Stimulated activated CD8-positive, alpha-beta memory T cell treated with anti-CD3 and anti-CD28 coated beads, Interleukin-15, amount 100 ng/mL, for 4 hours (primary cell): ENCODE data around the gene HDAC4.

Experiments used
- DNase-seq, 2 donors: peaks; one replicate each; pipeline ENCODE4 v3.0.0-alpha.2; 2020; ENCODE audit warnings: low read depth in 2 of 2

The HDAC4 gene

DNA sequence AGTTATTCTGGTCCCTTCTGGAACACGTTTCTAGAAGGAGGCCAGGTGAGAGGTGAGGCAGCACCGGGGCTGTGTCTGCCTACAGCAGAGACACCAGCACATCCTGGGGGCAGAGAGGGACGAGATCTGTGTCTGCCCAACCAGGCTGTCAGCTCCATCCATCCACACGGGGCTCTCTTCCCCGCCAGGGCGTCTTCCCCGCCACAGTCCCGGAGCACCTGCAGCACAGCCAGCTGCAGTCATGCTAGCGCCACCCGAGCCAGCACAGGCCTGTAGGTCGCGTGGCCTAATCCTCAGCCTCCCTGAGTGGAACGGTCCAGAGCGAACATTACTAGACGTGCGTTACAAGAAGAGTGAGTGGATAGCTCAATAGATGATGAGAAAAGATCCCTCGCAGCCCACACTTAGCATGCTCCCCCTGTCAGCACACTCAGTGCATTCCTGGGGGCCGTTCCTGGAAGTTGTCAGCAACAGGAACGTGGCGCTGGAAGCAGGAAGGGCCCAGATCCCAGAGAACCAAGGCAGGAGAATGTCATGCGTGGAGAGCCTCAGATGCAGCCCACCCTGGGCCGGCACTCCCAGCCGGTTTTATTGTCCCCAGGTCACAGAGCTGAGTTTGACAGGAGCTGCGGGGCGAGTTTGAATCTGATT lies 374.0 kb downstream of the HDAC4 start:
- no peak for DNase-seq

- no peak for DNase-seq
These were observed 374.8 kb downstream of the HDAC4 start for GRCh38 chr2:239025951-239026461.

- no peak for DNase-seq
These were observed 375.6 kb downstream of the HDAC4 start for GRCh38 chr2:239025096-239025801.

GRCh38 chr2:239024226-239024625 lies 376.6 kb downstream of the HDAC4 start:
- no peak for DNase-seq

DNA sequence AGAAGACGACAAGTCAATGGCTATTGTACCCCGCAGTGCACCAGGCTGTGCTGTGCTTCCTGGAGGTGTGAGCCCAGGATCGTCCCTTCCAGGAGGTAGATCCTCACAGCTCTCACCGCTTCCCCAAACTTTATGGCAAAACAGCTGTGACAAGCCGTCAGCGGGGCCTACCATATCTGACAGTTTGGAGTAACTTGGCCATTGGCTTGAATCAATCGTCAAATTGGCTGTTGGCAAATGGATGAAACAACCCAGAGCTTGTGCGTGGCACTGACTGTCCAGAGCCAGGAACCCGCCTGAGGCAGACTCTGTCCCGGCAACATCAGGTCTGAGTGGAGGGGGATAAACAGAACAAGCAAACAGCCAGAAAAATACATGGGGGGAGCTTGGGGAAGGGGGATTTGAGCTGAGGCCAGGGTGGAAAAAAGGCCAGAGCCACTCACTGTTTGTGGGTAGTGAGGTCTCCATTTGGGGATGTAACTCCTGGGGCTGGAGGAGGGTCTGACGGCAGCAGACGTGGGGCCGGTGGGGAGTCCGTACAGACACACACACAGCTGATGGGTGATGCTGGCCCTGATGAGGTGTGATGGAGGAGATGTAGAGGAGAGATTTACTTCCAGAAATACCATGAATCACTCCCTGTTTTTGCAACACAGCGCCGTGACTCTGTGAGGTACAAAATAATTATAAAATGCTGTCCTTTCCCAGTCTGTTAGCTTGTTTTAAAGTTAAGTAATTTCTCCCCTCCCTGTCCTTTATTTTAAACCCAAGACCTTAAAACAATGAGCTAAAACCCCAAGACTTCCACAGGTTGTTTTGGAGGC lies 378.2 kb downstream of the HDAC4 start:
- no peak for DNase-seq

DNA sequence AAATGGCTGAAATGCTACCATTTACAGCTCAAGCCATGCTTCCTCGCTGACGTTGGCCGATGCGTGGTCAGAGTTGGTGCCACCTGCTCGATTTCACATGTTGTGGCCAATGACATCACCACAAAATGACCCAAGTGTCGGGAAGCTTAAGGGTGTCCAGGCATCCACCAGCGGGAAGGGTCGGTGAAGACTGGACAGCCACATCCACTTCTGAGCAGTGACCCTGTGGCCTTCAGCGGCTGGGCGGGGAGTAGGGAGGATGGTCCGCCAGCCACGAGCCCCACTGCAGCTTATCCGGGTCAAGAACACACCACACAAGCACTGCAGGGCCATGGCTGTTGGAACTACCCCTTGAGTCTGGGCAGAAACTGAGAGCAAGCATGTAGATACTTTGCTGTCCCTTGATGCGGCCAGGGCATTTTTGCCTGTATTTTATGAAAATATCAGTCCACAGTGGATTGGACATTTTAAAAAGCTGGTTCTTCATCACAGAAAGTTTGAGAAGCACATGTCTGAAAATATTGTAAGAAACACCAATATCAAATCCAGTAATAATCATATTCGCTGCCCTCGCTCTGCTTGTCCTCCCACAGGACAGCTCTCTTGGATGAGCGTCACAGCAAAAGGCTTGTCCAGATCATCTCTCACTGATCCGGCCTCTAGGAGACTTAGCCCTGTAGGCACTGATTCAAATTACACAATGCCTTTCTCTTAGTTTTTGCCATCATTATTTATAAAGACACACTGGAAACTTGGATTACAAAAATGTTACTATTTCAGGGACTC lies 379.0 kb downstream of the HDAC4 start:
- DNase-seq = no peak

DNA sequence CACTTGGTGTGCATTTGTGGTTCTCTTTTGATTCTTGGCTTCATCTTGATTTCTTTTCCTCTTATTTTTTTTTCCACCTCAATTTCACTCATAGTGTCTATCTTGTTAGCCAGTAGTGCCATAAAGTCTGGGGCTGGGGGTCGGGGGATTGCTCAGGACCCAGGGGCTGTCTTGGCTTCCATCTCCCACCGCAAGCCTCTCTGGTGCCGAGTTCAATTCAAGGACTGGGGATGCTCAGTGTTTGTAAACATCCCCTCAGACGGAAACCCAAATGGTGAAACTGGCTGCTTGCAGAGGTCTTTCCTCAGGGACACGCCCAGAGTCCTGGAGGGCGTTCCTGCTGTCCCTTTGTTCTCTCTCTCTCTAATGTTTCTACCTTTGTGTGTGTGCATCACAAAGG lies 379.6 kb downstream of the HDAC4 start:
- DNase-seq = no peak

- no peak for DNase-seq
These were observed 380.2 kb downstream of the HDAC4 start for GRCh38 chr2:239020541-239021041.

DNA sequence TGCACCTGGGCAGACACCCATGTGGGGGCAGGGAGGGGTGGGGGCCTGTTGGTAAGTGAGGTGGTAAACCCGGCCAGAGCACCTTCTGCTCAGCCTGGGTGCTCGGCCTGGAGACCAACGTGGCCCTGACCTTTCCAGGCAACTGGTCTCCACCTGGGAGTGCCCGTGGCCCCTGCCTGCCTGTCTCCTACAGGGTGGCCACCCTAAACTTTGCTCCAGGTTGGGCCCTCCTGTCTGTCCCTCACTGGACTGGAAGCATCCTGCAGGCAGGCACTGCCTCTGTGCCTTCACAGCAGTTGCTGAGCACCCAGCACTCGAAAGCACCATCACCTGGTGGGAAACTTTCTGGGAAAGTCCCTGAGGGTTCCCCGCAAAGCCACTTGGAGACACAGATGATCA lies 381.6 kb downstream of the HDAC4 start:
- no peak for DNase-seq

- no peak for DNase-seq
These were observed 382.3 kb downstream of the HDAC4 start for GRCh38 chr2:239018271-239019182.

DNA sequence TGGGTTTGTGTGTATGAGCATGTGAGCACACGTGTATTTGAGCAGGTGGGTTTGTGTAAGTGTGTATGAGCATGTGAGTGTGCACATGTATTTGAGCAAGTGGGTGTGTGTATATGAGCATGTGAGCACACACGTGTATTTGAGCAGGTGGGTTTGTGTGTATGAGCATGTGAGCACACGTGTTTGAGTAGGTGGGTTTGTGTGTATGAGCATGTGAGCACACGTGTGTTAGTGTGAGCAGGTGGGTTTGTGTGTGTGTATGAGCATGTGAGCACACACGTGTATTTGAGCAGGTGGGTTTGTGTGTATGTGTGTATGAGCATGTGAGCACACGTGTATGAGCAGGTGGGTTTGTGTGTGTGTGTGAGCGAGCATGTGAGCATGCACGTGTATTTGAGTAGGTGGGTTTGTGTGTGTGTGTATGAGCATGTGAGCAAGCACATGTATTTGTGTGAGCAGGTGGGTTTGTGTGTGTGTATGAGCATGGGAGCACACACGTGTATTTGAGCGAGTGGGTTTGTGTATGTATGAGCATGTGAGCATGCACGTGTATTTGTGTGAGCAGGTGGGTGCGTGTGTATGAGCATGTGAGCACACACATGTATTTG lies 383.2 kb downstream of the HDAC4 start:
- DNase-seq = no peak

DNA sequence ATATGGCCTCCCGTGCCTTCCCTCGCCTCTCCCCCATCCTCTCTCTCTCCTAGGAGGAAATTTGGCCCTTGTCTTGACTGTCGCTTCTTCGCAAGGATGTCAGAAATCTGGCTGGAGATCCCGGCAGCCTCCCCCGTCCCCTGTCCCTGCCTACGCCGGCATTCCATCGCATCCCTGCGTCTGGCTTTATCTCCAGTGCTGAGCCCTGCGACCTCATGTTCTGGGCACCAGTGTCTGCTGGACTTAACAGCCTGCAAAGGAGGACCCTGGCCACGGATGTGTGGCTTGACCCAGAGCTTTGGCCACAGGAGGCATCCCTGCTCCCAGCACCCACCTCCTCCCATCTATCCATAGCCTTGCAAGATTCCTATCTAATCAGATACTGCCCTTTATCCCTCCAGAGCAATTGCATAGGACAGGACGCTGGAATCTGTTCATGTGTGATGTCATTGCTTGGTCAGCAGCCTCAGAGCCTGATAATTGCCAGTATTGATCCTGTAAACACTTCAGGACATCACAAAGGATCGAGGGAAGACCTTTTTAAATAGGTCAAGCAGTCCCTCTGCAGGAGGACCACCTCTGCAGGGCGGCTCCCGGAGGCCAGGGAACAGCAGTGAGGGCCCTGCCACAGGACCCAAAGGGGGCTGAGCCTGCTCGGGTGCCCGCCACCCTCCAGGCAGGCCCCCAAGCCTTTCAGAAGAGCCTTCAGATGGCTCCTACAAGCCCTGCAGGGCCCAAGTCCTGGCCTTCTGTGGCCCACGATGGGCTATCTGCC lies 384.7 kb downstream of the HDAC4 start:
- no peak for DNase-seq

GRCh38 chr2:239015218-239015900 lies 385.5 kb downstream of the HDAC4 start:
- DNase-seq = no peak

GRCh38 chr2:239014458-239015217 lies 386.2 kb downstream of the HDAC4 start:
- DNase-seq = no peak

DNA sequence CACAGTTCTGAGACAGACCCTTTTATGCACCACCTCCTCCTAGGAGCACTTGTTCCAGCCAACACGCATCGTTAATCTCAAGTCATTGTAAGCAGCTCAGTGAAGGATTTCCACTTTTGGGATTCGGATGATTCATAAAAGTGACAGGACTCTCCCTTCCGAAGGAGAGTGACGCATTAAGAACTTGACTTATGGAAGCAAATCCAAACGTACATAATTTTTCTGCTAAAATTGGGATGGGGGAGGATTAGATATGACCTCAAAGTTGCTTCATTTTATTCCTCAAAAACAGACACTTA lies 387.2 kb downstream of the HDAC4 start:
- no peak for DNase-seq

DNA sequence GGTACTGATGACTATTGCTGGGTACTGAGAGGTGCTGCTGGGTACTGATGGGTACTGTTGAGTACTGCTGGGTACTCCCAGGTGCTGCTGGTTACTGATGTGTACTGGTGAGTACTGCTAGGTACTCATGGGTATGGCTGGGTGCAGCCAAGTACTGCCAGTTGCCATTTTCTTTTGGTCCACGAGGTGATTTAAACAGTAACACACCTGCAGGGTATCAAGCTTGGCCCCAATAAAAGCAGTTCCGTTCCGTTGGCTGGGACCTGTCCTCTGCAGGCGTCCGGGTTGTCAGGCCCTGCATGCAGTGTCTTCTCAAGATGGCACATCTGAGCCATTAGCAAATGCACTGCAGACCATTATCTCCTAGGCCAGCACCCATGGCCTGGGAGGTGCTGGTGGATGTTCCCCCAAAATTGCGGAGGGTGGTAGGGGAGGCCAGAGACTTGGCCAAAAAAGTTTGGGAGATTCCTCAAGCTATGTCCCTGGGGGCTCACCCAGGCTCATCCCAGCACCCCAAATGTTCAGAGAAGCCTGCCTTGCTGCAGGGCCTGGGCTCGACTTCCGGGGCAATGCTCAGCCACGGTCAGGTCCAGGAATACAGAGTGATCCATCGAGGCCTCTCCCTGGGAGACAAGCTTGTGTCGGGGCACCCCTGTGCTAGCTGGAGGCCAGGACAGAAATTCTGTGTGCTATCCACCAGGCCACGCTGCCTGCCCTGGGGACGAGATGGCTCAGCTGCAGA lies 387.7 kb downstream of the HDAC4 start:
- DNase-seq = no peak

- no peak for DNase-seq
These were observed 388.6 kb downstream of the HDAC4 start for GRCh38 chr2:239012228-239012627.
